ENCODE data around the gene NR2F2. TPM values are rescaled to one million over a fixed set of nuclear protein-coding genes. Genes with fewer than 3 reads are reported as not detected.

Gene NR2F2
- total RNA-seq, 4 donors from 2014 or later: 42.7 to 131 (median 83.6) TPM

DNA sequence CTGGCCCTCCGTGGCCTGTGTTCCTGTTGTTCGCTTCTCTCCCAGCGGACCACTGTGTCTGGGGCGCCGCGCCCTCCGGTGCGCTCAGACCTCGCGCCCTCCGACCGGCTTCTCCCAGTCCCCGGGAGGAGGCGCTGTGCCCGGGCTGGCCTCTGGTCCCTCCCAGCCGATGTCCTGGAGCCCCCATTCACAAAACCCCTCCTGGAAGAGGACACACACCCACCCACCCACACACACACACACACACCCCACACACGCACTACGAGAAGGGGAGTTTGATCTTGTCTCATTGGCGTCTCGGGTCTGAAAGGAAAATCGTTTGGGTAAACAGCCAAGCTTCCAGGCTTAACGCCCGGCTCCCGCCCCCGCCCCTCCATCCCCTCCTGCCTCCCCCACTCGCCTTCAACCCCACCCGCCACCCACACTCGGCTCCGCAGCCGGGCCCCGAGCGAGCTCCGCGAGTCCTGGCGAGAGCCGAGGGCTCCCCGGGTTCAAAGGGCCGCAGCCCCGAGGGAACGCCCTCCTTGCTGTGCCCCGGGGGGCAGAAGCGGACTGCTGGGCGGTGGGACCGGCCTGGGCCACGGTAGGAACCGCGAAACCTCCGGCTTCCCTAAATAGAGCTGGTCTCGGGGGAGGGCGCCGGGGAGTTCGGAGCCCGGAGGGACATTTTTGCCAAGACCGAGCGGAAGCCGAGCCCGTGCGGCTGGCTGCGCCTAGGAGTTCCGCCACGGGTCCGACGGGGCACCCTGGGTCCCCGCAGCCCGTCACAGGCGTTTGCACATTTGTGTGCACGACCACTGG lies 23.6 kb downstream of the NR2F2 start:
- Histone ChIP-seq H3K4me3 (peak overlapping the region; percentile 62 to 78 (median 66)), H3K9me3 (no peaks in the 10 kb centered on the region), H3K36me3 (no peaks in the 10 kb centered on the region), H3K4me1 (peaks cover 35 to 92% (median 85%) of the 10 kb centered on the region in 4 donors), H3K27ac (replicated peaks in 1 of 4) (peak overlapping the region; percentile 94 to 97 (median 94)), H3K27me3 (peaks cover 0 to 17% (median 0%) of the 10 kb centered on the region in 4 donors)
- TF ChIP-seq, protein P1, sequence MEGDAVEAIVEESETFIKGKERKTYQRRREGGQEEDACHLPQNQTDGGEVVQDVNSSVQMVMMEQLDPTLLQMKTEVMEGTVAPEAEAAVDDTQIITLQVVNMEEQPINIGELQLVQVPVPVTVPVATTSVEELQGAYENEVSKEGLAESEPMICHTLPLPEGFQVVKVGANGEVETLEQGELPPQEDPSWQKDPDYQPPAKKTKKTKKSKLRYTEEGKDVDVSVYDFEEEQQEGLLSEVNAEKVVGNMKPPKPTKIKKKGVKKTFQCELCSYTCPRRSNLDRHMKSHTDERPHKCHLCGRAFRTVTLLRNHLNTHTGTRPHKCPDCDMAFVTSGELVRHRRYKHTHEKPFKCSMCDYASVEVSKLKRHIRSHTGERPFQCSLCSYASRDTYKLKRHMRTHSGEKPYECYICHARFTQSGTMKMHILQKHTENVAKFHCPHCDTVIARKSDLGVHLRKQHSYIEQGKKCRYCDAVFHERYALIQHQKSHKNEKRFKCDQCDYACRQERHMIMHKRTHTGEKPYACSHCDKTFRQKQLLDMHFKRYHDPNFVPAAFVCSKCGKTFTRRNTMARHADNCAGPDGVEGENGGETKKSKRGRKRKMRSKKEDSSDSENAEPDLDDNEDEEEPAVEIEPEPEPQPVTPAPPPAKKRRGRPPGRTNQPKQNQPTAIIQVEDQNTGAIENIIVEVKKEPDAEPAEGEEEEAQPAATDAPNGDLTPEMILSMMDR (IDR thresholded peaks at IDR 0.05): peak; percentile 48 to 70 (median 53)
- TF ChIP-seq EP300 (IDR thresholded peaks at IDR 0.05): no peak
- peak; percentile 13 to 31 for TF ChIP-seq POLR2AphosphoS5 (IDR thresholded peaks at IDR 0.05)
- no peak for TF ChIP-seq POLR2A (IDR thresholded peaks at IDR 0.05; ENCODE audit: low read depth)
- intact Hi-C loops (cut with DNase I): loop anchor here (5.0 to 10.0 kb wide), 3 partner anchors 73 to 1089 kb away; no protein-coding TSS in a partner anchor
- no peak for DNase-seq (ENCODE audit: extremely low spot score)
- whole genome bisulfite sequencing: 12% methylated on average over 16 of the region's 67 CpGs

DNA sequence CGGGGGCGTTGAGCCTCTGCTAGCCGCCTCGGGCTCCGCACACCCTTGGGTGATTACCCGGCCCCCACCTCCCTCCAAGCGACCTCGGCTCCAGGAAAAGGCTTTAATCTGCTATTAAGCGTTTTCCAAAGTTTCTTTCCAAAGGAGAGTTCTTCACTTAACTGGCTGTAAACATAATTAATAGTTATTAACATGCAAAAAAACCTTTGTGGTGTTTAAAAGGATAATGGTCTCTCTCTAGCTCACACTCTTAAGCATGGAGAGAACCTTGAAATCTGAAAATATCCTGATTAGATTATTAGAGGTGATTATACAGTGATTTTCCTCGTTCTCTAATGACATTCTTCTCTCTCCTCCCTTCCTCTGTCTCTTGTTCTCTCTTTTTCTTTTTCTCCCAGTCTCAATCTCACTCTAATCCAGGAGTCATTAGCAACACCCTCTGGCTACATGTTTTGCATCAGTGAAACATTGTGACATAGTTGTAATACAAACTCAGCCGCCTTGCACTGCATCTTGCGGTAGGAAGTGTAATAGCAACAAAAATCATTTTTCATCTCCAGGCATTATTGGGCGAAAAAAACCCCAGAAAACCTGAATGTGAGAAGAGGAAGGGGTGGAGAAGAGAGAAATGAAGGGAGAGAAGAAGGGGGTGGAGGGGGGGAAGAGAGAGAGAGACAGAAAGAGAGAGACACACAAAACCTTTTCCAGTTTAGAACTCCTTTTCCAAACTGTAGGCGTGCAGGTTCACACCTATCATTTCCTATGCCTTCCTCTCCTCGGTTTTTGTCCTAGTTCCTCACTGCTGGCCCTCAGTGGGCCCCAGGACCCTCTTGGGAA lies 24.4 kb downstream of the NR2F2 start:
- Histone ChIP-seq H3K9me3 (no peaks in the 10 kb centered on the region), H3K4me1 (peaks cover 39 to 92% (median 85%) of the 10 kb centered on the region in 4 donors), H3K36me3 (no peaks in the 10 kb centered on the region), H3K27me3 (peaks cover 0 to 17% (median 0%) of the 10 kb centered on the region in 4 donors), H3K27ac (replicated peaks in 1 of 4) (peak overlapping the region; percentile 94 to 97 (median 94)), H3K4me3 (peak overlapping the region; percentile 62 to 78 (median 66))
- intact Hi-C loops (cut with DNase I): loop anchor here (5.0 to 10.0 kb wide), 5 partner anchors 72 to 1090 kb away; no protein-coding TSS in a partner anchor
- WGBS: 8% methylated on average over 14 of the region's 15 CpGs
- TF ChIP-seq POLR2AphosphoS5 (IDR thresholded peaks at IDR 0.05) (peak; percentile 46 to 76), POLR2A (IDR thresholded peaks at IDR 0.05; ENCODE audit: low read depth) (no peak)
- TF ChIP-seq, protein P1 (IDR thresholded peaks at IDR 0.05): peak; percentile 45 to 71 (median 51)
- DNase-seq (ENCODE audit: extremely low spot score): no peak

DNA sequence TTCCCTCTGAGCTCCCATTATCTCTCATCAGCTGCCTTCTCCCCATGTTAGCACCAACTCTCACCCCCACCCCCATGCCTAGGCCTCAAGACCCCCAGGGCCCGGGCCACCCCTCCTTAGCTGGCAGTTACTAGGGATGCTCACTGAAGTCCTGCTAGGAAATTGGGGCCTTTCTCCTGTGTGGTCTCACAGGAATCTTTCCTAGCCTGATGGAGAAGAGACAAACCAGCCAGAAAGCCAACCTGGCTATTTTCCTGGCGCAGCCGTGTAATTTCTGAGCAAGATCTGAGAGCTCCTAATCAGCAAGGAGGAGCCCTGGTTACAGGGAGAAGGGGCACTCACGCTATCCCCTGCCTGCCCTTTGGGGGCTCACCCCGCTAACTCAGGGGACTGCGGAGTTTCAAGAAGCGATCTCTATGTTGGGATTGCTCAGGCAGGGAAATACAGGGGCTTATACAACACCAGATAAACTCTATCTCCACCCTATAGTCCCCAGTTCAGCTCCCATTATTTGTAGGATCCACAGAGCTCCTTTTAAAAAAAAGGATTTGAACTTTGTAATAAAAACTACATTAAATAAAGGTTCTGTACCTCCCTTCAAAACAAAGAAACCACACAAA lies 25.2 kb downstream of the NR2F2 start:
- peaks cover 44 to 93% (median 85%) of the 10 kb centered on the region in 4 donors for H3K4me1 ChIP-seq
- 68% methylated on average over 4 of the region's 7 CpGs for WGBS
- intact Hi-C loops (cut with DNase I): loop anchor here (2.0 to 10.0 kb wide), 5 partner anchors 109 to 1091 kb away; no protein-coding TSS in a partner anchor
- TF ChIP-seq POLR2A (IDR thresholded peaks at IDR 0.05; ENCODE audit: low read depth) (no peak), POLR2AphosphoS5 (IDR thresholded peaks at IDR 0.05) (no peak), EP300 (IDR thresholded peaks at IDR 0.05) (no peak)
- TF ChIP-seq, protein P1 (IDR thresholded peaks at IDR 0.05): no peak
- H3K4me3 ChIP-seq: peak overlapping the region; percentile 62 to 78 (median 66)
- peak overlapping the region; percentile 94 to 97 (median 94) for H3K27ac ChIP-seq (replicated peaks in 1 of 4)
- H3K9me3 ChIP-seq: no peaks in the 10 kb centered on the region
- DNase-seq (ENCODE audit: extremely low spot score): no peak
- H3K27me3 ChIP-seq: peaks cover 0 to 17% (median 0%) of the 10 kb centered on the region in 4 donors
- H3K36me3 ChIP-seq: no peaks in the 10 kb centered on the region

Data from esophagus muscularis mucosa (tissue), 4 donors.